ENCODE data around the gene TMEM238L. TPM values are rescaled to one million over a fixed set of nuclear protein-coding genes. Genes with fewer than 3 reads are reported as not detected.

Gene TMEM238L
- total and polyA plus RNA-seq, 2 donors (not counting 1 experiment from before 2014, with no cell fraction given) = not detected

DNA sequence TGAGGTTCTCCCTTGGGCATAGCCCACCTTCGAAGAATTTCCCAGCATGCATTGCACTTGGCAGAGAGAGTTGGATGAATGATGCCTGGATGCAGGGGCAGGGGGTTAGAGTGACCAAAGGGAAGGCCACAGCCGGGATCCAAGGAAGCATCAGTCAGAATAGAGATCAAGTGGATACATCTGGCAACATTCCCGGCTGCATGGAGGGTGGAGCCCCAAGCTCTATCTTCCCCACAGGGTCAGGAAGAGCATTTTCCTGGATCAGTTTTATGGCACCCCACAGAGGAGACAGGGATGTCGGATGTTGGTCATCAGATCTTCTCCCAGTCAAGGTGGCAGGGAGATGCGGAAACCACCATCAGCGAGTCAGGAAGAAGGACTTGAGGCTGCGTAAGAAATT is 21.0 kb upstream of the TMEM238L start:
- Histone ChIP-seq H3K4me2 (ENCODE audit: extremely low read depth, insufficient read depth, low read length) (no peak overlapping the region), H3K27ac (ENCODE audit: insufficient read depth, low read length) (no peak overlapping the region), H2AFZ (ENCODE audit: low read length) (no peak overlapping the region), H3K9ac (ENCODE audit: insufficient read depth, low read length) (no peak overlapping the region), H3K4me1 (ENCODE audit: control insufficient read depth, extremely low read depth, insufficient read depth, low read length) (no peaks in the 10 kb centered on the region), H3K27me3 (ENCODE audit: control insufficient read depth, insufficient read depth, low read length) (no peaks in the 10 kb centered on the region), H3K36me3 (ENCODE audit: control insufficient read depth, insufficient read depth, low read length) (no peaks in the 10 kb centered on the region), H3K79me2 (ENCODE audit: control insufficient read depth, insufficient read depth, low read length) (no peaks in the 10 kb centered on the region), H4K20me1 (ENCODE audit: control insufficient read depth, extremely low read depth, insufficient read depth, low read length) (no peaks in the 10 kb centered on the region), H3K9me3 (ENCODE audit: control insufficient read depth, insufficient read depth, low read depth, low read length) (no peaks in the 10 kb centered on the region), H3K4me3 (replicated peaks in 1 of 4; ENCODE audit: control extremely low read depth in 1 of 4, insufficient read depth in 1 of 4, low read depth in 3 of 4, low read length in 4 of 4) (no peak overlapping the region)
- TF ChIP-seq, protein P1, sequence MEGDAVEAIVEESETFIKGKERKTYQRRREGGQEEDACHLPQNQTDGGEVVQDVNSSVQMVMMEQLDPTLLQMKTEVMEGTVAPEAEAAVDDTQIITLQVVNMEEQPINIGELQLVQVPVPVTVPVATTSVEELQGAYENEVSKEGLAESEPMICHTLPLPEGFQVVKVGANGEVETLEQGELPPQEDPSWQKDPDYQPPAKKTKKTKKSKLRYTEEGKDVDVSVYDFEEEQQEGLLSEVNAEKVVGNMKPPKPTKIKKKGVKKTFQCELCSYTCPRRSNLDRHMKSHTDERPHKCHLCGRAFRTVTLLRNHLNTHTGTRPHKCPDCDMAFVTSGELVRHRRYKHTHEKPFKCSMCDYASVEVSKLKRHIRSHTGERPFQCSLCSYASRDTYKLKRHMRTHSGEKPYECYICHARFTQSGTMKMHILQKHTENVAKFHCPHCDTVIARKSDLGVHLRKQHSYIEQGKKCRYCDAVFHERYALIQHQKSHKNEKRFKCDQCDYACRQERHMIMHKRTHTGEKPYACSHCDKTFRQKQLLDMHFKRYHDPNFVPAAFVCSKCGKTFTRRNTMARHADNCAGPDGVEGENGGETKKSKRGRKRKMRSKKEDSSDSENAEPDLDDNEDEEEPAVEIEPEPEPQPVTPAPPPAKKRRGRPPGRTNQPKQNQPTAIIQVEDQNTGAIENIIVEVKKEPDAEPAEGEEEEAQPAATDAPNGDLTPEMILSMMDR (conservative IDR thresholded peaks at IDR 0.05 in 1 of 2, IDR thresholded peaks at IDR 0.05 in 1 of 2; ENCODE audit: low read depth in 1 of 2, low read length in 2 of 2) = no peak
- no peak for TF ChIP-seq EZH2 (IDR thresholded peaks at IDR 0.05; ENCODE audit: low read length, missing control alignments)
- no peak for DNase-seq (ENCODE audit: low read depth in 2 of 2)

DNA sequence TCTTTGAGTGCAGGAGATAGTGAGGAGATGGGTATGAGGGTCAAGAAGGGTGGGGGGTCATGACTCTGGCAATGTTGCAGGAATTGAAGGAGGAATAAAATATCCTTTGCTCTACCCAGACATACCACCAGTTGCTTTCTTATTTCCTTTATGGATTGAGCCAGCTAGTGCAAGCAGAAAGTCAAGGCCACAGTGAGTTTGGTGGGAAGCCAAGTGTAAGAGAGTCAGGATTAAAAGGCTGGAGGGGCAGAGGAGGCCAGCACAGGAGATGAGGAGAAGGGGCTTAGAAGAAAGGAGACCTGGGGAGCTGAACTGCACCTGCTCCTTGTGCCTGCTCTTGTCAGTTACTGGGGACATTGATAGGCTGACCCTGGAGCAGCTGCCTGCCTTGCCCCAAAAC is 17.9 kb upstream of the TMEM238L start:
- TF ChIP-seq, protein P1 (conservative IDR thresholded peaks at IDR 0.05 in 1 of 2, IDR thresholded peaks at IDR 0.05 in 1 of 2; ENCODE audit: low read depth in 1 of 2, low read length in 2 of 2) = no peak
- no peak for TF ChIP-seq EZH2 (IDR thresholded peaks at IDR 0.05; ENCODE audit: low read length, missing control alignments)
- Histone ChIP-seq H3K4me1 (ENCODE audit: control insufficient read depth, extremely low read depth, insufficient read depth, low read length) (no peaks in the 10 kb centered on the region), H2AFZ (ENCODE audit: low read length) (no peak overlapping the region), H3K4me3 (replicated peaks in 1 of 4; ENCODE audit: control extremely low read depth in 1 of 4, insufficient read depth in 1 of 4, low read depth in 3 of 4, low read length in 4 of 4) (no peak overlapping the region), H3K9ac (ENCODE audit: insufficient read depth, low read length) (no peak overlapping the region), H3K9me3 (ENCODE audit: control insufficient read depth, insufficient read depth, low read depth, low read length) (no peaks in the 10 kb centered on the region), H3K4me2 (ENCODE audit: extremely low read depth, insufficient read depth, low read length) (no peak overlapping the region), H3K36me3 (ENCODE audit: control insufficient read depth, insufficient read depth, low read length) (no peaks in the 10 kb centered on the region), H4K20me1 (ENCODE audit: control insufficient read depth, extremely low read depth, insufficient read depth, low read length) (no peaks in the 10 kb centered on the region), H3K27ac (ENCODE audit: insufficient read depth, low read length) (no peak overlapping the region), H3K79me2 (ENCODE audit: control insufficient read depth, insufficient read depth, low read length) (no peaks in the 10 kb centered on the region), H3K27me3 (ENCODE audit: control insufficient read depth, insufficient read depth, low read length) (no peaks in the 10 kb centered on the region)
- no peak for DNase-seq (ENCODE audit: low read depth in 2 of 2)

DNA sequence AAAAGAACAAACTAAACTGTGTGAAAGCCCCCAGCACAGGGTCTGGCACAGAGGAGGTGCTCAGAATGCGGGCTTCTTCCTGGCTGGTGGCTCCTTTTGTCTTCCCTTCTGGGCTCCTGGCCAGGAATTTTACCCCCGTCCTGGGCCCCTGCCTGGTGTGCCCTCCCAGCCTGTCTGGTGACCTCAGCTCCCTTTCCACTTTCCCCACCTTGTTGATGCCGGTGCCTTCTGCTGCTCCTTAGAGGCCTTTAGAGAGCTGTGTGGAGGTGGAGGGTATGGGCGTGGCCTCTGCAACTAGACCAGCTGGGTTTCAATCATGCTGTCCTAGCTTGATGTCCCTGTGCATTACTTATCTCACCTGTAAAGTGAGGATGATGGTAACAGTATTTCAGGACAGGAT is 17.2 kb upstream of the TMEM238L start:
- no peak overlapping the region for H3K27ac ChIP-seq (ENCODE audit: insufficient read depth, low read length)
- no peak overlapping the region for H2AFZ ChIP-seq (ENCODE audit: low read length)
- no peaks in the 10 kb centered on the region for H3K9me3 ChIP-seq (ENCODE audit: control insufficient read depth, insufficient read depth, low read depth, low read length)
- DNase-seq (ENCODE audit: low read depth in 2 of 2) = no peak
- no peaks in the 10 kb centered on the region for H3K36me3 ChIP-seq (ENCODE audit: control insufficient read depth, insufficient read depth, low read length)
- no peaks in the 10 kb centered on the region for H3K4me1 ChIP-seq (ENCODE audit: control insufficient read depth, extremely low read depth, insufficient read depth, low read length)
- no peak overlapping the region for H3K9ac ChIP-seq (ENCODE audit: insufficient read depth, low read length)
- H3K4me3 ChIP-seq (replicated peaks in 1 of 4; ENCODE audit: control extremely low read depth in 1 of 4, insufficient read depth in 1 of 4, low read depth in 3 of 4, low read length in 4 of 4) = no peak overlapping the region
- H3K79me2 ChIP-seq (ENCODE audit: control insufficient read depth, insufficient read depth, low read length) = no peaks in the 10 kb centered on the region
- H3K4me2 ChIP-seq (ENCODE audit: extremely low read depth, insufficient read depth, low read length) = no peak overlapping the region
- H4K20me1 ChIP-seq (ENCODE audit: control insufficient read depth, extremely low read depth, insufficient read depth, low read length) = no peaks in the 10 kb centered on the region
- no peak for TF ChIP-seq EZH2 (IDR thresholded peaks at IDR 0.05; ENCODE audit: low read length, missing control alignments)
- TF ChIP-seq, protein P1 (conservative IDR thresholded peaks at IDR 0.05 in 1 of 2, IDR thresholded peaks at IDR 0.05 in 1 of 2; ENCODE audit: low read depth in 1 of 2, low read length in 2 of 2) = no peak
- no peaks in the 10 kb centered on the region for H3K27me3 ChIP-seq (ENCODE audit: control insufficient read depth, insufficient read depth, low read length)

Measured in fibroblast of lung (primary cell).